Inflammatory macrophage (primary cell): ENCODE data around the gene KIF3A.

ENCODE experiments used
- DNase-seq, 2 donors: peaks; one replicate each; pipeline ENCODE4 v3.0.0-alpha.2; 2020 to 2022

Gene KIF3A

GRCh38 chr5:132770476-132771159 lies 33.3 kb upstream of the KIF3A start:
- no peak for DNase-seq

- DNase-seq: no peak
Measured at GRCh38 chr5:132768485-132768868, 31.1 kb upstream of the KIF3A start.

- no peak for DNase-seq
Measured at GRCh38 chr5:132767150-132767549, 29.8 kb upstream of the KIF3A start.

GRCh38 chr5:132766806-132767055 lies 29.4 kb upstream of the KIF3A start:
- no peak for DNase-seq

GRCh38 chr5:132766020-132766805 lies 28.9 kb upstream of the KIF3A start:
- no peak for DNase-seq

GRCh38 chr5:132765311-132766019 lies 28.1 kb upstream of the KIF3A start:
- DNase-seq: no peak

GRCh38 chr5:132764671-132765238 lies 27.4 kb upstream of the KIF3A start:
- no peak for DNase-seq

- DNase-seq: no peak
Measured at GRCh38 chr5:132764051-132764450, 26.7 kb upstream of the KIF3A start.

- DNase-seq: peak in 1 of 2 donors; percentile 7
Measured at GRCh38 chr5:132763181-132764036, 26.1 kb upstream of the KIF3A start.

GRCh38 chr5:132762246-132763000 lies 25.1 kb upstream of the KIF3A start:
- DNase-seq: no peak

- no peak for DNase-seq
Measured at GRCh38 chr5:132761321-132762240, 24.2 kb upstream of the KIF3A start.

- DNase-seq: no peak
Measured at GRCh38 chr5:132760601-132761317, 23.4 kb upstream of the KIF3A start.

- DNase-seq: no peak
Measured at GRCh38 chr5:132760049-132760420, 22.7 kb upstream of the KIF3A start.

GRCh38 chr5:132759114-132760048 lies 22.0 kb upstream of the KIF3A start:
- no peak for DNase-seq

- no peak for DNase-seq
Measured at GRCh38 chr5:132758451-132758850, 21.1 kb upstream of the KIF3A start.

GRCh38 chr5:132756542-132756941 lies 19.2 kb upstream of the KIF3A start:
- no peak for DNase-seq

- no peak for DNase-seq
Measured at GRCh38 chr5:132754947-132755346, 17.6 kb upstream of the KIF3A start.

GRCh38 chr5:132754111-132754510 lies 16.8 kb upstream of the KIF3A start:
- no peak for DNase-seq
